ENCODE data around the gene MATN1. TPM values are rescaled to one million over a fixed set of nuclear protein-coding genes. Genes with fewer than 3 reads are reported as not detected.

Gene MATN1
- polyA plus RNA-seq, 1 experiment, result 0.12 TPM

DNA sequence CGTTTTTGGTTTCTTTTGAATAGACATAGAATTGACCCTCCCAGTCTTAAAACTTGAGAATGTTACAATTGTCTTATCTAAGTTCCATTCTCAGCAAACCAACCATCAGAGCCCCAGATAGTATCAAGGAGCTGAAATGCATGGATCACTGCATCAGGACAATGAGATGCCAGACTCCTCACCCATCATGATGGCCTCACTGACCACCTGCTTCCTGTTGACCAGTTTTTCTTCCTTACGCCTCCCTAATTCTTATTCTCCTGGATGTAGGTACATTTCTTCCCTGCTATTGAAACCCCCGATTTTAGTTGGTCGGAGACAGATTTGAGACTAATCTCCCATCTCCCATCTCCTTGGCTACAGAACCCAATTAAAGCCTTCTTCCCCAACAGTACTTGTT lies 17.7 kb downstream of the MATN1 start:
- no peak overlapping the region for H3K27ac ChIP-seq (ENCODE audit: low read depth, low read length)
- TF ChIP-seq, protein P1, sequence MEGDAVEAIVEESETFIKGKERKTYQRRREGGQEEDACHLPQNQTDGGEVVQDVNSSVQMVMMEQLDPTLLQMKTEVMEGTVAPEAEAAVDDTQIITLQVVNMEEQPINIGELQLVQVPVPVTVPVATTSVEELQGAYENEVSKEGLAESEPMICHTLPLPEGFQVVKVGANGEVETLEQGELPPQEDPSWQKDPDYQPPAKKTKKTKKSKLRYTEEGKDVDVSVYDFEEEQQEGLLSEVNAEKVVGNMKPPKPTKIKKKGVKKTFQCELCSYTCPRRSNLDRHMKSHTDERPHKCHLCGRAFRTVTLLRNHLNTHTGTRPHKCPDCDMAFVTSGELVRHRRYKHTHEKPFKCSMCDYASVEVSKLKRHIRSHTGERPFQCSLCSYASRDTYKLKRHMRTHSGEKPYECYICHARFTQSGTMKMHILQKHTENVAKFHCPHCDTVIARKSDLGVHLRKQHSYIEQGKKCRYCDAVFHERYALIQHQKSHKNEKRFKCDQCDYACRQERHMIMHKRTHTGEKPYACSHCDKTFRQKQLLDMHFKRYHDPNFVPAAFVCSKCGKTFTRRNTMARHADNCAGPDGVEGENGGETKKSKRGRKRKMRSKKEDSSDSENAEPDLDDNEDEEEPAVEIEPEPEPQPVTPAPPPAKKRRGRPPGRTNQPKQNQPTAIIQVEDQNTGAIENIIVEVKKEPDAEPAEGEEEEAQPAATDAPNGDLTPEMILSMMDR (IDR thresholded peaks at IDR 0.05; ENCODE audit: low read depth, low read length), result no peak
- no peak for DNase-seq (ENCODE audit: low read depth, low spot score)
- H3K27me3 ChIP-seq (ENCODE audit: control insufficient read depth, insufficient read depth, low read length), result peaks cover 30% of the 10 kb centered on the region
- no peaks in the 10 kb centered on the region; the same call in 1 of the 2 replicates for H3K9me3 ChIP-seq (ENCODE audit: control insufficient read depth, insufficient read depth, low read length)
- H3K4me3 ChIP-seq (ENCODE audit: low read depth, low read length), result no peak overlapping the region
- ChIA-PET CTCF (no interaction called here), POLR2A (no interaction called here)

DNA sequence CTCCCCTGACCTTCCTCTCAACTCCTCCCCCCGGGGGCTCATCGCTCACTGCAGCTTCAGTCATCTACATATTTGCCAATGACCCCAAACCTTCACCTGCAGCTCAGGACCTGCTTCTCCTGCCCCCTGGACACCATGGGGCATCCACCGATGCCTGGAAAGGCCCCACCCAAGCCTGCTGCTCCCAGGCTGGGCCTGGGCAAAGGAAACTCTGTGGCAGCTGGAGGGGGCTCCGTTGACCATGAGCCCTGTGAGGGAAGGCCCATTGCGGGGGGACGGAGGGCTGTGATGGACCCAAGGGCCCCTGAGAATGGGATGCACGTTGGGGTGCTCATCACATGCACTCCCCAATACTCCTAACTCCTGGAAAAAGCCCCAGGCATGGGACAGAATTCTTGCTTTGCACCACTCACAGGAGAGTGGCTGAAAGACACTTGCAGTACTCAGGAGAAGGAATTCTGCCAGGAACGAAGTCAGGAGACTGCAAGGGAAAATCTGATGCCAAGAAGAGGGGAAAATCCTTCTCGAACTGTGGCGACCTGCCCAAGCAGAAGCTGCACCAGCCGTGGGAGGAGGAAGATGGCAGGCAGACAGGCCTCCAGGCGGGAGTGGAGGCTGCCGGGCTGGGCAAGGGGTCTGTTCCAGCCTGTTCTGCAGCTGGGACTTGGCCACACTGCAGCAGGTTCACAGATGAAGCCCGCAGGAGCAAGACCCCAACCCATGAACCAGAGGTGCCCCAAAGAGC lies 18.4 kb downstream of the MATN1 start:
- no peak for DNase-seq (ENCODE audit: low read depth, low spot score)
- Histone ChIP-seq H3K27me3 (ENCODE audit: control insufficient read depth, insufficient read depth, low read length) (peaks cover 24% of the 10 kb centered on the region), H3K9me3 (ENCODE audit: control insufficient read depth, insufficient read depth, low read length) (no peaks in the 10 kb centered on the region; the same call in 1 of the 2 replicates), H3K27ac (ENCODE audit: low read depth, low read length) (no peak overlapping the region), H3K4me3 (ENCODE audit: low read depth, low read length) (no peak overlapping the region)
- ChIA-PET CTCF (no interaction called here), POLR2A (no interaction called here)
- TF ChIP-seq, protein P1 (IDR thresholded peaks at IDR 0.05; ENCODE audit: low read depth, low read length), result no peak

DNA sequence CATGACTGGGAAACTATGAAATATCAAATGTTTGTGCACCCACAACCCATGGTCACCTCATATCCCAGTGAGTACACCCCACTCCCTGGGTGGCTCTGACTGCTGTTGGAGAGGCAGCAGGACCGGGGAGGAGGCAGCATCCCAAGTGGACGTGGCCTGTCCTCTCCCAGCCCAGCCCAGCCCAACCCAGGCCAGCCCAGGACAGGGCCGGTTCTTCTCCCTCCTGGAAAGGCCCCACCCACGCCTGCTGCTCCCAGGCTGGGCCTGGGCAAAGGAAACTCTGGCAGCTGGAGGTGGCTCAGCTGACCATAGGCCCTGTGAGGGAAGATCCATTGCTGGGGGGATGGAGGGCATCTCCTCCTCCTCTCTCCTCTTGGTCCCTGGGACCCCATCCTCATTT lies 19.1 kb downstream of the MATN1 start:
- no peak for DNase-seq (ENCODE audit: low read depth, low spot score)
- Histone ChIP-seq H3K27me3 (ENCODE audit: control insufficient read depth, insufficient read depth, low read length) (peaks cover 24% of the 10 kb centered on the region), H3K27ac (ENCODE audit: low read depth, low read length) (no peak overlapping the region), H3K4me3 (ENCODE audit: low read depth, low read length) (no peak overlapping the region), H3K9me3 (ENCODE audit: control insufficient read depth, insufficient read depth, low read length) (no peaks in the 10 kb centered on the region; the same call in 1 of the 2 replicates)
- ChIA-PET POLR2A (no interaction called here), CTCF (no interaction called here)
- TF ChIP-seq, protein P1 (IDR thresholded peaks at IDR 0.05; ENCODE audit: low read depth, low read length), result no peak

DNA sequence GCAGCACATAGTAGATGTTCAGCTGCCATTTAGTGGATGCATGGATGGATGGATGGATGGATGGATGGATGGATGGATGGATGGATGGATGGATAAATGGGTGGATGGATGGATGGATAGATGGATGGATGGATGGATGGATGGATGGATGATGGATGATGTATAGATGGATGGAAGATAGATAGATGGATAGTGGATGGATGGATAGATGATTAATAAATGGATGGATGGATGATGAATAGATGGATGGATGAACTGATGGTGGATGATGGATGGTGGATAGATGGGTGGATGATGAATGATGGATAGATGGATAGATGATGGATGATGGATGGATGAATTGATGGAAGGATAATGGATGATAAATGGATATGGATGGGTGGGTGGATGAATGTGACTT lies 20.6 kb downstream of the MATN1 start:
- TF ChIP-seq, protein P1 (IDR thresholded peaks at IDR 0.05; ENCODE audit: low read depth, low read length), result no peak
- peaks cover 29% of the 10 kb centered on the region for H3K27me3 ChIP-seq (ENCODE audit: control insufficient read depth, insufficient read depth, low read length)
- CTCF ChIA-PET, result no interaction called here
- no peaks in the 10 kb centered on the region; the same call in 1 of the 2 replicates for H3K9me3 ChIP-seq (ENCODE audit: control insufficient read depth, insufficient read depth, low read length)
- POLR2A ChIA-PET, result no interaction called here
- H3K27ac ChIP-seq (ENCODE audit: low read depth, low read length), result no peak overlapping the region
- no peak for DNase-seq (ENCODE audit: low read depth, low spot score)
- no peak overlapping the region for H3K4me3 ChIP-seq (ENCODE audit: low read depth, low read length)

DNA sequence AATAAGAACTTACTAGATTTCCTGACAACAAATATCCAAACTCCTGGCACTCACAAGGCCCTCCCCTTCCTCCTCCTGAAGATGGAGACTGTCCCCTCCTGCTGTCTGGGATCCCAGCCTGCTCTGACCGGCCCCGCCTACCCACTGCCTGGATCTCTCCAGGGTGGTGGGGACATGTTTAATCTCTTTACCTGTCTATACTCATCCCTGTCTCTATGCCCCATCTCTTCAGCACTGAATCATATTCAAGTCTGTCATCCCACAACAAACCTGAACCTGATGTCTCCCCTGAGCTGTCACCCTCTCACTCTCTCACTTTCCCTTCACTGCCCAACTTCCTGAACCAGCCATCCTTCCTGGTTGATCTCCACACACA lies 22.1 kb downstream of the MATN1 start:
- no peak overlapping the region for H3K27ac ChIP-seq (ENCODE audit: low read depth, low read length)
- TF ChIP-seq, protein P1 (IDR thresholded peaks at IDR 0.05; ENCODE audit: low read depth, low read length), result no peak

More for the DNA sequence above, 22.1 kb downstream of the MATN1 start:
- Histone ChIP-seq H3K4me3 (ENCODE audit: low read depth, low read length) (no peak overlapping the region), H3K9me3 (ENCODE audit: control insufficient read depth, insufficient read depth, low read length) (no peaks in the 10 kb centered on the region; the same call in 1 of the 2 replicates), H3K27me3 (ENCODE audit: control insufficient read depth, insufficient read depth, low read length) (peaks cover 26% of the 10 kb centered on the region)
- CTCF ChIA-PET, result no interaction called here
- no peak for DNase-seq (ENCODE audit: low read depth, low spot score)
- POLR2A ChIA-PET, result no interaction called here
